H1 (cell line): ENCODE measurements around the gene TBX4. TPM values are rescaled to one million over a fixed set of nuclear protein-coding genes. Genes with fewer than 3 reads are reported as not detected.

Experiments used
- CTCF ChIA-PET: fragments of 300-600 bp; sonication (Branson Sonifier 250); formaldehyde crosslinking; loops from one replicate; lab custom pipeline; 2021; ENCODE audit not compliant: partially characterized antibody; lab: Charles Lee
- POLR2A ChIA-PET: fragments of 300-600 bp; sonication (Branson Sonifier 250); formaldehyde crosslinking; loops from one replicate; lab custom pipeline; 2021; ENCODE audit warnings: inconsistent platforms; ENCODE audit not compliant: partially characterized antibody; lab: Charles Lee
- DNase-seq, 2 experiments: peaks; one replicate each; pipeline versions ENCODE4 v3.0.0 to v3.0.0-alpha.2; 2010 to 2022; ENCODE audit warnings: low spot score in 2 of 2, low read depth in 1 of 2, mixed read lengths in 1 of 2
- FAIRE-seq: peaks from 2 replicates; lab custom pipeline; 2011; peaks lifted over from hg19 to GRCh38; lab: Jason Lieb, UNC
- H2AFZ ChIP-seq: 2 replicates; pipeline ENCODE4 v1.8.1; 2012; ENCODE audit warnings: low read length, inconsistent platforms
- H2AK5ac ChIP-seq: 2 replicates; pipeline ENCODE4 v1.6.1; 2013; ENCODE audit warnings: low read depth, low read length
- H2BK120ac ChIP-seq: replicated peaks from 2 replicates; pipeline ENCODE3; 2013; ENCODE audit warnings: low read depth, low read length, inconsistent platforms
- H2BK12ac ChIP-seq: 2 replicates; pipeline ENCODE4 v1.6.1; 2013; ENCODE audit warnings: low read depth, low read length
- H2BK15ac ChIP-seq: 2 replicates; pipeline ENCODE4 v1.6.1; 2013; ENCODE audit warnings: low read length
- H2BK20ac ChIP-seq: 2 replicates; pipeline ENCODE4 v1.6.1; 2013; ENCODE audit warnings: low read length
- H2BK5ac ChIP-seq: 2 replicates; pipeline ENCODE4 v1.6.1; 2013; ENCODE audit warnings: low read depth, low read length
- H3K14ac ChIP-seq: 2 replicates; pipeline ENCODE4 v1.6.1; 2013; ENCODE audit warnings: inconsistent platforms; ENCODE audit not compliant: insufficient read length
- H3K18ac ChIP-seq: 2 replicates; pipeline ENCODE4 v1.6.1; 2013; ENCODE audit warnings: low read length; ENCODE audit errors: extremely low read depth
- H3K23ac ChIP-seq: 2 replicates; pipeline ENCODE4 v1.6.1; 2013; ENCODE audit warnings: inconsistent platforms; ENCODE audit not compliant: insufficient read length
- H3K23me2 ChIP-seq: 2 replicates; pipeline ENCODE4 v1.6.1; 2013; ENCODE audit warnings: low read depth, low read length
- H3K27ac ChIP-seq: 2 replicates; pipeline ENCODE4 v1.6.1; 2011; ENCODE audit warnings: low read depth, low read length, inconsistent platforms
- H3K27me3 ChIP-seq, 4 experiments: replicated peaks in 1 of 4; 1 replicate in 1 of 4; 2 replicates in 3 of 4; pipeline versions ENCODE4 v1.6.1 to v1.8.1; 2011 to 2013; ENCODE audit warnings: low read length in 3 of 4, mild to moderate bottlenecking in 3 of 4, inconsistent platforms in 2 of 4, mixed read lengths in 2 of 4, moderate library complexity in 1 of 4; ENCODE audit not compliant: control insufficient read depth in 3 of 4, insufficient read depth in 3 of 4; ENCODE audit errors: extremely low read depth in 1 of 4
- H3K36me3 ChIP-seq, 4 experiments: 2 replicates each; pipeline versions ENCODE4 v1.6.1 to v1.8.1; 2011 to 2013; ENCODE audit warnings: mild to moderate bottlenecking in 4 of 4, low read length in 3 of 4, moderate library complexity in 2 of 4, control low read depth in 1 of 4, inconsistent platforms in 1 of 4; ENCODE audit not compliant: insufficient read depth in 4 of 4, control insufficient read depth in 2 of 4
- H3K4ac ChIP-seq: replicated peaks from 2 replicates; pipeline ENCODE3; 2013; ENCODE audit warnings: low read length, low read depth, mixed read lengths, inconsistent platforms; ENCODE audit not compliant: insufficient read length
- H3K4me1 ChIP-seq, 4 experiments: replicated peaks in 1 of 4; 1 replicate in 1 of 4; 2 replicates in 3 of 4; pipeline versions ENCODE4 v1.6.1 to v1.8.1; 2011 to 2013; ENCODE audit warnings: low read length in 3 of 4, inconsistent platforms in 2 of 4, mixed read lengths in 1 of 4; ENCODE audit not compliant: insufficient read depth in 4 of 4, control insufficient read depth in 3 of 4
- H3K4me2 ChIP-seq, 2 experiments: 2 replicates each; pipeline versions ENCODE4 v1.6.1 to v1.8.1; 2011 to 2013; ENCODE audit warnings: low read depth in 2 of 2, low read length in 2 of 2, control low read depth in 1 of 2, inconsistent platforms in 1 of 2, mild to moderate bottlenecking in 1 of 2; ENCODE audit not compliant: insufficient read depth in 1 of 2
- H3K4me3 ChIP-seq, 4 experiments: fragments of 200-600, 300-600 bp in 1 of 4; sonication (generic), shearing (Covaris generic), sonication (Bioruptor Twin) in 1 of 4; 2 replicates each; pipeline versions ENCODE4 v1.5.1 to v1.8.1; 2011 to 2016; ENCODE audit warnings: low read length in 4 of 4, low read depth in 3 of 4, control low read depth in 2 of 4, inconsistent platforms in 2 of 4, mild to moderate bottlenecking in 2 of 4, mixed read lengths in 1 of 4, moderate library complexity in 1 of 4; ENCODE audit not compliant: insufficient read depth in 2 of 4; ENCODE audit errors: extremely low read depth in 1 of 4
- H3K56ac ChIP-seq: replicated peaks from 2 replicates; pipeline ENCODE3; 2013; ENCODE audit warnings: low read depth, mild to moderate bottlenecking, mixed read lengths, low read length, inconsistent platforms; ENCODE audit not compliant: insufficient read length
- H3K79me1 ChIP-seq: 2 replicates; pipeline ENCODE4 v1.6.1; 2013; ENCODE audit warnings: low read depth, low read length, control low read depth
- H3K79me2 ChIP-seq, 2 experiments: 2 replicates each; pipeline versions ENCODE4 v1.6.1 to v1.8.1; 2012 to 2013; ENCODE audit warnings: low read length in 2 of 2, mild to moderate bottlenecking in 2 of 2, inconsistent platforms in 1 of 2; ENCODE audit not compliant: insufficient read depth in 2 of 2, control insufficient read depth in 1 of 2
- H3K9ac ChIP-seq, 4 experiments: replicated peaks in 1 of 4; 1 replicate in 1 of 4; 2 replicates in 3 of 4; pipeline versions ENCODE4 v1.6.1 to v1.8.1; 2011 to 2013; ENCODE audit warnings: low read depth in 3 of 4, low read length in 3 of 4, control low read depth in 2 of 4, mild to moderate bottlenecking in 2 of 4, moderate library complexity in 2 of 4, inconsistent platforms in 1 of 4; ENCODE audit errors: extremely low read depth in 1 of 4
- H3K9me3 ChIP-seq, 2 experiments: 2 replicates each; pipeline versions ENCODE4 v1.6.1 to v1.8.1; 2012 to 2013; ENCODE audit warnings: mild to moderate bottlenecking in 2 of 2, moderate library complexity in 2 of 2, control low read depth in 1 of 2, inconsistent platforms in 1 of 2, low read depth in 1 of 2, low read length in 1 of 2, mixed read lengths in 1 of 2; ENCODE audit not compliant: insufficient read depth in 2 of 2
- H4K20me1 ChIP-seq, 2 experiments: replicated peaks in 1 of 2; 2 replicates each; pipeline versions ENCODE3 to v1.8.1; 2011 to 2013; ENCODE audit warnings: inconsistent platforms in 2 of 2, low read length in 2 of 2, mild to moderate bottlenecking in 1 of 2; ENCODE audit not compliant: insufficient read depth in 2 of 2, control insufficient read depth in 1 of 2
- H4K5ac ChIP-seq: 2 replicates; pipeline ENCODE4 v1.6.1; 2013; ENCODE audit warnings: low read length, low read depth, mixed read lengths, inconsistent platforms; ENCODE audit not compliant: insufficient read length
- H4K8ac ChIP-seq: 2 replicates; pipeline ENCODE4 v1.8.0; 2013; ENCODE audit warnings: mild to moderate bottlenecking, moderate library complexity, low read length, inconsistent platforms; ENCODE audit not compliant: insufficient read depth; ENCODE audit errors: extremely low read depth
- H4K91ac ChIP-seq: replicated peaks from 2 replicates; pipeline ENCODE3; 2013; ENCODE audit warnings: low read length, mixed read lengths, inconsistent platforms; ENCODE audit not compliant: insufficient read length
- ASH2L ChIP-seq: fragments of 200-600, 300-600 bp; sonication (generic); IDR thresholded peaks from one replicate; pipeline ENCODE4 v1.7.1; 2017; ENCODE audit warnings: low read length
- BACH1 ChIP-seq: IDR thresholded peaks from 2 replicates; pipeline ENCODE4 v1.6.1; 2012; ENCODE audit warnings: low read length, improper control_type of control experiment
- BCL11A ChIP-seq, 2 experiments: IDR thresholded peaks; one replicate each; pipeline ENCODE4 v1.6.1; 2011; ENCODE audit warnings: low read depth in 2 of 2, low read length in 2 of 2, mild to moderate bottlenecking in 2 of 2
- CHD2 ChIP-seq: IDR thresholded peaks from 2 replicates; pipeline ENCODE4 v1.6.1; 2012; ENCODE audit warnings: low read length, improper control_type of control experiment
- CTBP2 ChIP-seq: IDR thresholded peaks from 2 replicates; pipeline ENCODE4 v1.7.0; 2011; ENCODE audit warnings: borderline replicate concordance, mild to moderate bottlenecking, moderate library complexity, mixed read lengths, low read length; ENCODE audit not compliant: insufficient read depth, insufficient read length
- EZH2 ChIP-seq: fragments of 200-600 bp; sonication (generic); IDR thresholded peaks from 2 replicates; pipeline ENCODE4 v1.7.1; 2012; ENCODE audit warnings: low read depth, mild to moderate bottlenecking, moderate library complexity, low read length, inconsistent platforms; ENCODE audit not compliant: severe bottlenecking
- NANOG ChIP-seq: IDR thresholded peaks from 2 replicates; pipeline ENCODE4 v1.6.1; 2011; ENCODE audit warnings: low read length, low read depth, mild to moderate bottlenecking, inconsistent platforms; ENCODE audit not compliant: insufficient read depth, poor library complexity, severe bottlenecking
- PHF8 ChIP-seq: fragments of 200-600 bp; sonication (generic); conservative IDR thresholded peaks from 2 replicates; pipeline ENCODE4 v1.7.1; 2012; ENCODE audit warnings: low read depth, mild to moderate bottlenecking, inconsistent platforms, low read length, moderate library complexity
- POU5F1 ChIP-seq: IDR thresholded peaks from 2 replicates; pipeline ENCODE4 v1.6.1; 2011; ENCODE audit warnings: low read depth, mild to moderate bottlenecking, low read length, moderate library complexity
- SIN3A ChIP-seq, 2 experiments: IDR thresholded peaks in 1 of 2; conservative IDR thresholded peaks in 1 of 2; 2 replicates each; pipeline ENCODE4 v1.6.1; 2011 to 2012; ENCODE audit warnings: low read length in 2 of 2, improper control_type of control experiment in 1 of 2, low read depth in 1 of 2, mild to moderate bottlenecking in 1 of 2
- SP4 ChIP-seq: IDR thresholded peaks from 2 replicates; pipeline ENCODE4 v1.6.1; 2012; ENCODE audit warnings: low read length, inconsistent platforms
- ZNF274 ChIP-seq: IDR thresholded peaks from 2 replicates; pipeline ENCODE4 v1.7.0; 2012; ENCODE audit warnings: low read length, borderline replicate concordance; ENCODE audit errors: extremely low read depth
- WGBS, 2 experiments: shearing (Covaris generic) in 1 of 2; methylation state at CpG; one replicate each; pipeline versions ENCODE4 v1.1.6 to v1.1.7; 2013 to 2015; ENCODE audit warnings: low lambda C conversion rate in 2 of 2, mixed read lengths in 2 of 2, inconsistent platforms in 1 of 2, low coverage in 1 of 2, missing lambda C conversion rate in 1 of 2; ENCODE audit not compliant: insufficient replicate concordance in 2 of 2, insufficient coverage in 1 of 2, insufficient read length in 1 of 2; ENCODE audit errors: extremely low coverage in 1 of 2, missing lambda C conversion rate in 1 of 2; 5-methylcytosine and 5-hydroxymethylcytosine counted together
- polyA plus RNA-seq, 7 experiments: library from polyadenylated mRNA; depleted of rRNA in 3 of 7; stranded (reverse) in 5 of 7; unstranded in 2 of 7; fragments of >200 nt in 5 of 7; fragments of 200-250 nt in 2 of 7; gene quantifications; 1 replicate in 5 of 7; 2 replicates in 1 of 7; 4 replicates in 1 of 7; pipeline versions ENCODE4 v1.2.1 to v1.2.3, GENCODE V29; 2011 to 2013; ENCODE audit warnings: missing spikeins in 2 of 7, mixed read lengths in 2 of 7
- total RNA-seq: library from RNA; stranded (reverse); fragmentation: NEBNext Ultra II Directional; extraction: Animal tissue kit (Norgen Biotek cat#: 25700); gene quantifications from 2 replicates; pipeline ENCODE4 v1.2.1, GENCODE V29; 2021
- TF ChIP-seq, protein P1 (sequence below): IDR thresholded peaks from 2 replicates; pipeline ENCODE4 v1.6.1; 2011; ENCODE audit warnings: low read depth, mild to moderate bottlenecking, low read length; ENCODE audit not compliant: insufficient read depth

Gene TBX4
- total and polyA plus RNA-seq, 2 of the 8 experiments (the other 6 are each of a cell fraction or from before 2014, with no cell fraction given): 0.02 TPM; not detected in 1

DNA sequence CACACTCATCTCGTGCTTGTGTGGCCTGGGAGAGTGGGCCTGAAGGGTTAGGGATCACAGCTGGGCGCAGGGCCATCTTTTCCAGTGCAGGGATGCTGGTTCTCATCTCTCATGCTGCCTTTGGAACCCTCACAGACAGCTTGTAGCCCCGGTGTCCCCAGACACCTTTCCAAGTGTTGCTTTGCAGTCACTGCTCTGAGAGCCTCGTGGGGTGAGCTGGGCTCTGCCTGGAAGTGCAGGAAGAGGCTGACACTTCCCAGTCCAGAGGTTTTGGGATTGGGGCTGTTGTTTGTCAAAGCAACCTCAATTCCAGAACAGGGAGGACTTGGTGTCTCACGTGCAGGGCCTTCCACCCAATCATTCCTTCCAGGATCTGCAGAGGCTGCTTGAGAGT is 28.2 kb downstream of the TBX4 start:
- no peak overlapping the region for H3K18ac ChIP-seq
- H4K20me1 ChIP-seq: no peaks in the 10 kb centered on the region
- WGBS, 2 experiments: 95% methylated on average over 5 of the region's 5 CpGs; no CpG with 5 or more reads in 1 of the 2 experiments
- no peaks in the 10 kb centered on the region for H3K9me3 ChIP-seq
- no peak overlapping the region for H2BK5ac ChIP-seq
- no peaks in the 10 kb centered on the region for H3K79me1 ChIP-seq
- no peak overlapping the region for H3K4ac ChIP-seq
- ChIA-PET POLR2A (no interaction called here), CTCF (interaction anchor here (0.5 to 12.2 kb wide), 6 partner anchors 11 to 840 kb away, joined by 3 to 171 read pairs (median 4); no protein-coding TSS in a partner anchor)
- no peak overlapping the region for H3K23ac ChIP-seq
- no peak overlapping the region for H4K91ac ChIP-seq
- no peaks in the 10 kb centered on the region for H3K79me2 ChIP-seq
- H2AFZ ChIP-seq: no peak overlapping the region
- no peak overlapping the region for H3K4me3 ChIP-seq
- 0 out of 7 replicates have a peak, but pooled peaks cover 0 to 2% (median under 1%) of the 10 kb centered on the region in 4 experiments for H3K4me1 ChIP-seq
- H3K23me2 ChIP-seq: no peaks in the 10 kb centered on the region
- no peak overlapping the region for H3K9ac ChIP-seq
- H3K36me3 ChIP-seq: no peaks in the 10 kb centered on the region
- no peak for DNase-seq
- no peak overlapping the region for H4K5ac ChIP-seq
- no peak overlapping the region for H3K56ac ChIP-seq
- H3K14ac ChIP-seq: no peak overlapping the region
- no peak overlapping the region for H2AK5ac ChIP-seq
- H2BK12ac ChIP-seq: no peak overlapping the region
- no peak overlapping the region for H2BK120ac ChIP-seq
- no peak for FAIRE-seq
- peaks cover 0 to 3% (median 0%) of the 10 kb centered on the region in 4 experiments; a peak in 2 of 7 replicates for H3K27me3 ChIP-seq
- no peak overlapping the region for H2BK15ac ChIP-seq
- no peak overlapping the region for H3K27ac ChIP-seq
- no peak overlapping the region for H4K8ac ChIP-seq
- no peak overlapping the region for H3K4me2 ChIP-seq
- H2BK20ac ChIP-seq: no peak overlapping the region
- TF ChIP-seq SIN3A (conservative IDR thresholded peaks at IDR 0.05 in 1 of 2, IDR thresholded peaks at IDR 0.05 in 1 of 2; ENCODE audit: low read depth in 1 of 2, low read length in 2 of 2): no peak
- no peak for TF ChIP-seq CTBP2
- TF ChIP-seq NANOG: no peak
- TF ChIP-seq CHD2: no peak
- no peak for TF ChIP-seq BCL11A (IDR thresholded peaks at IDR 0.05; ENCODE audit: low read depth in 2 of 2, low read length in 2 of 2)
- TF ChIP-seq ZNF274: no peak
- TF ChIP-seq PHF8: no peak
- no peak for TF ChIP-seq POU5F1
- no peak for TF ChIP-seq BACH1
- TF ChIP-seq, protein P1, sequence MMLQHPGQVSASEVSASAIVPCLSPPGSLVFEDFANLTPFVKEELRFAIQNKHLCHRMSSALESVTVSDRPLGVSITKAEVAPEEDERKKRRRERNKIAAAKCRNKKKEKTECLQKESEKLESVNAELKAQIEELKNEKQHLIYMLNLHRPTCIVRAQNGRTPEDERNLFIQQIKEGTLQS: no peak
- TF ChIP-seq SP4: no peak
- no peak for TF ChIP-seq EZH2
- no peak for TF ChIP-seq ASH2L
